HG03354 (cell line): ENCODE measurements around the gene NAA25.

Experiments
- ATAC-seq: cut with Tn5 transposase; IDR thresholded peaks from one replicate; pipeline ENCODE4 v1.9.1; 2021; ENCODE audit warnings: mild to moderate bottlenecking; ENCODE audit not compliant: unreplicated experiment, poor library complexity, severe bottlenecking

NAA25 gene

DNA sequence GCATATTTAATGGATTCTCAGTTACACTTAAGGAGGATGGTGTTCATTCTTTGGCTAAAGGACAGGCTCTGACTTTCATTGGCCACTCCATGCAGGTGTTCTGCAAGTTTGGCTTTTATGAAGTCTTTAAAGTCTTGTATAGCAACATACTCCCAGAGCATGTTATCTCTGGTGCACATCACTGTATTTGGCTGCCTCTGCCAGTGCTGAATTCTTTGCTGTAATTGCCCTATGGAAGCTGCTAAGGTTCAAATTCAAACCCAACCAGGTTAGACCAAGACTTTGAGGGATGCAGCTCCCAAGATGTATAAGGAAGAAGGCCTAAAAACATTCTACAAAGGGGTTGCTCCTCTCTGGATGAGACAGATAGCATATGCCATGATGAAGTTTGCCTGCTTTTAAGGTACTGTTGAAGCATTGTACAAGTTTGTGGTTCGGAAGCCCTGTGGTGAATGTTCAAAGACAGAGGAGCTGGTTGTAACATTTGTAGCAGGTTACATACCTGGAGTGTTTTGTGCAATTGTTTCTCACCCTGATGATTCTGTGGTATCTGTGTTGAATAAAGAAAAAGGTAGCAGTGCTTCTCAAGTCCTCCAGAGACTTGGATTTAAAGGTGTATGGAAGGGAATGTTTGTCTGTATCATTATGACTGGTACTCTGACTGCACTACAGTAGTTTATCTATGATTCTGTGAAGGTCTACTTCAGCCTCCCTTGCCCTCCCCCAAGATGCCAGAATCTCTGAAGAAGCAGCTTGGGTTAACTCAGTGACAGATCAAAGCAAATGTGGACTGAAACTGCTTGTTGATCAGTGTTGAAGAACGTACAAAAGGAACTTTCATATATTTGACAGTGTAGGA, 115.1 kb downstream of the NAA25 start:
- ATAC-seq, result peak; percentile 62

GRCh38 chr12:111992464-111992863, 116.1 kb downstream of the NAA25 start:
- ATAC-seq, result no peak

DNA sequence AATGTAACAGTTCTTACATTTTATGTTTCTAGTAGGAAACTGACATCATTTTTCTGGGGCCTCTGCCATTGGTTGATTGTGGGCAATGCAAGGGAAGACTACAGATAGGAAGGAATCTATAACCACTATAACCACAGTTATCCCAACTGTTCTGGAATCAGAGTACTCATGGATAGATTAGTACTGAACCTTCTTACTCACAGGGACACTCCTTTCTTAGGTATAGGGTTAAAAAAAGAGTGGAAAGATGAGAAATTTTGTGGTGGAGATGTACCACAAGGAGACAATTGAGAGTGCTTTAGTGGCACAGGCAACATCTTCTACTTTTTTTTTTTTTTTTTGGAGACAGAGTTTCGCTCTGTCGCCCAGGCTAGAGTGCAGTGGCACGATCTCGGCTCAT, 116.6 kb downstream of the NAA25 start:
- ATAC-seq, result no peak

GRCh38 chr12:111991535-111991934, 117.0 kb downstream of the NAA25 start:
- no peak for ATAC-seq

DNA sequence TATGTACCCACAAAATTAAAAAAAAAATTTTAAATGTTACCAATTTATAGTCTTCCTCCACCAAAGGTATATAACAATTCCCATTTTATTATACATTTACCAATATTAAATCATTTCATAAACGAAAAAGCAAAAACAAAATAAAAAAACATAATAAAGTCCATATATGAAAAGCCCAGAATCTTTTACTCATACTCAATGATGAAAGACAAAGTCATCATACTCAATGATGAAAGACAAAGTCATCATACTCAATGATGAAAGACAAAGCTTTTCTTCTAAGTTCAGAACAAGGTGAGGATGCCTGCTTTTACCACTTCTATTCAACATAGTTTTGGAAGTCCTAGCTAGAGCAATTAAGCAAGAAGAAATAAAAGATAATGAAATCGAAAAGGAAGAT, 123.8 kb downstream of the NAA25 start:
- ATAC-seq, result no peak

DNA sequence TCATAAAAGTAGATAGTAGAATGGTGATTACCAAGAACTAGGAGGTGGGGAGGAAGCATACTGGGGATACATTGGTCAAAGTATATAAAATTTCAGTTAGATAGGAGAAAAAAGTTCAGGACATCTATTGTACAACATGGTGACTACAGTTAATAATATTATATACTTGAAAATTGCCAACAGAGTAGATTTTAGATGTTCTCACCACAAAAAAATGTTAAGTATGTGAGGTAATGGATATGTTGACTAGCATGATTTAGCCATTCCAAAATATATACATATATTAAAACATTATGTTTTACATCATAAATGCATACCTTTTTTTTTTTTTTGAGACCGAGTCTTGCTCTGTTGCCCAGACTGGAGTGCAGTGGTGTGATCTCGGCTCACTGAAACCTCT, 126.6 kb downstream of the NAA25 start:
- ATAC-seq, result no peak

DNA sequence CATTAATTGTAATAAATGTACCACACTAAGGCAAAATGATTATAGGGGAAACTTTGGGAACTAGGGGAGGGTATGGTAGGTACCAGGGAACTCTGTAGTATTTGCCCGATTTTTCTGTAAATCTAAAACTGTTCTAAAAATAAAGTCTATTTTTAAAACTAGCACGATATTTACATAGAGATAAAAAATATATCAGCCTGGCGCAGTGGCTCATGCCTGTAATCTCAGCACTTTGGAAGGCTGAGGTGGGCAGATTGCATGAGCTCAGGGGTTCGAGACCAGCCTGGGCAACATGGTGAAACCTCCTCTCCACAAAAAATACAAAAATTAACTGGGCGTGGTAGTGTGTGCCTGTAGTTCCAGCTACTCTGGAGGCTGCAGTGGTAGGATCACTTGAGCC, 128.0 kb downstream of the NAA25 start:
- no peak for ATAC-seq

GRCh38 chr12:111978545-111978944, 130.0 kb downstream of the NAA25 start:
- ATAC-seq, result no peak

DNA sequence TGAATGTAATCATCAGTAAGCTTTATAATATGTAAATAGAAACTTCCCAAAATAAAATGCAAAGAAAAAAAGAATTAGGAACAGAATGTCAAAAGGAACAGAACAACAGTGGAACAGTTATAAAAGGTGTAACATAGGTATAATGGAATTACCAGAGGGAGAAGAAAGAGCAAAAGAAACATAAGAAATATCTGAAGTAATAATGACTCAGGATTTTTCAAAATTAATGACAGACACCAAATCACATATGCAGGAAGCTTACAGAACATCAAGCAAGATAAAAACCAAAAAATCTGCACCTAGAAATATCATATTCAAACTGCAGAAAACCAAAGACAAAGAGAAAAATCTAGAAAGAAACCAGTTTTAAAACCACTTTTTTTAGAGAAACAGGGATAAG, 131.7 kb downstream of the NAA25 start:
- no peak for ATAC-seq
